PFSK-1 (cell line): ENCODE measurements around the gene FAM222B.

Experiments used
- POLR2AphosphoS5 ChIP-seq: IDR thresholded peaks from 2 replicates; pipeline ENCODE4 v1.6.1; 2012; ENCODE audit warnings: low read depth, mild to moderate bottlenecking, control low read depth, low read length, moderate library complexity
- SIN3A ChIP-seq: IDR thresholded peaks from 2 replicates; pipeline ENCODE4 v1.6.1; 2012; ENCODE audit warnings: mild to moderate bottlenecking, low read length, moderate library complexity, borderline replicate concordance; ENCODE audit not compliant: insufficient read depth

- no peak for TF ChIP-seq SIN3A
- TF ChIP-seq POLR2AphosphoS5: no peak
Observed at GRCh38 chr17:28819582-28819981, 23.0 kb downstream of the FAM222B start.
